VCaP (cell line): ENCODE measurements around the gene ETS1.

Experiments
- H3K27ac ChIP-seq: fragments of 450-650 bp; 2 replicates; pipeline ENCODE4 v1.5.1; 2017
- TF ChIP-seq, protein P1 (sequence below): fragments of 450-650 bp; conservative IDR thresholded peaks from 2 replicates; pipeline ENCODE4 v1.5.1; 2017; ENCODE audit warnings: mild to moderate bottlenecking, moderate library complexity

The ETS1 gene

DNA sequence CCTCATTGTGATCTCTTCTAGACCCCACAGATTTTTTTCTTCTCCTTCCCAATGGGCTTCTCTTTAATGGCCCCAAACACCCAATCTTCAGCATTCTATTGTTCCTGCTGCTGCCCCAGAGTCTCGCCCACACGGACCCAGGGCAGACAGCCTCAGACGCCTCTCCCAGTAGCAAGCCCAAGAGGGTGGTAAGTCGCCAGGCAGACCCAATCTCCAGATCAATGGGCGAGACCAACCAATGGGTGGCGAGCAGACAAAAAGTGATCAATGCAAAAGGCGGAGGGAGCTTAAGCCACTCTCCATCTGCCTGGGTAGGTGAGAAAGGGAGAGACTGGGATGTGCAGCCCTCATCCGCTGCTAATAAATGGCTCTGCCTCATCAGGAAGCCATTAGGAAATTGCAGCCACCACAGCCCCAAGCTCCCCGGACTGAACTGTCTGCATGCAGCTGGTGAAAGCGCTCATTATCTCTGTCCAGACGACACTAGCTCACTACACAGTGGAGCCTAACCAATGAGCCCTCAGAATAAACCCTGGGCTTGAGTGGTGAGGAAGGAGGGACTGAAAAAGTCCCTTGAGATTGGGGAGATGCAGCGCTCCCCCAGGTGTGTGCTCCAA, 81.8 kb downstream of the ETS1 start:
- H3K27ac ChIP-seq = no peak overlapping the region
- TF ChIP-seq, protein P1, sequence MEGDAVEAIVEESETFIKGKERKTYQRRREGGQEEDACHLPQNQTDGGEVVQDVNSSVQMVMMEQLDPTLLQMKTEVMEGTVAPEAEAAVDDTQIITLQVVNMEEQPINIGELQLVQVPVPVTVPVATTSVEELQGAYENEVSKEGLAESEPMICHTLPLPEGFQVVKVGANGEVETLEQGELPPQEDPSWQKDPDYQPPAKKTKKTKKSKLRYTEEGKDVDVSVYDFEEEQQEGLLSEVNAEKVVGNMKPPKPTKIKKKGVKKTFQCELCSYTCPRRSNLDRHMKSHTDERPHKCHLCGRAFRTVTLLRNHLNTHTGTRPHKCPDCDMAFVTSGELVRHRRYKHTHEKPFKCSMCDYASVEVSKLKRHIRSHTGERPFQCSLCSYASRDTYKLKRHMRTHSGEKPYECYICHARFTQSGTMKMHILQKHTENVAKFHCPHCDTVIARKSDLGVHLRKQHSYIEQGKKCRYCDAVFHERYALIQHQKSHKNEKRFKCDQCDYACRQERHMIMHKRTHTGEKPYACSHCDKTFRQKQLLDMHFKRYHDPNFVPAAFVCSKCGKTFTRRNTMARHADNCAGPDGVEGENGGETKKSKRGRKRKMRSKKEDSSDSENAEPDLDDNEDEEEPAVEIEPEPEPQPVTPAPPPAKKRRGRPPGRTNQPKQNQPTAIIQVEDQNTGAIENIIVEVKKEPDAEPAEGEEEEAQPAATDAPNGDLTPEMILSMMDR = no peak

DNA sequence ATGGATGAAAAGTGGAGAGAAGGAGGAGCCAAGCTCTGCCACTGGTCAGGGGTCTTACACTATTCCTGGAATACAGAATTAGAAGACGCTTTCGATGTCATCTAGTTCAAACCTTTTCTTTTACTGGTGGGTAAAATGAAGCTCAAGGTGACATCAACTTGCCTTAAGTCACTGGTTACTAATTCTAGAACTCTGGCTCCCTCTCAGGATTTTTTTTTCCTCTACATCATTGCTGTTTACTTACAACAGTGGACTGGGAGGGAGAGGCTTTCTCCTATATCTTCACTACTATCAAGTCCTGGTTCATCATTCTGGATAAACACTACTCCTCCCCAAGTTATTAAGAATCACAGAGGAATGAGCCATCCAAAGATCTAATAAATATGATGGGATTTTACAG, 82.9 kb downstream of the ETS1 start:
- TF ChIP-seq, protein P1 = no peak
- H3K27ac ChIP-seq = no peak overlapping the region

- H3K27ac ChIP-seq = no peak overlapping the region
Measured at GRCh38 chr11:128503245-128503991, 83.9 kb downstream of the ETS1 start.

GRCh38 chr11:128502726-128503125, 84.6 kb downstream of the ETS1 start:
- no peak overlapping the region for H3K27ac ChIP-seq
- TF ChIP-seq, protein P1 = no peak

More at GRCh38 chr11:128503245-128503991, 83.9 kb downstream of the ETS1 start:
- TF ChIP-seq, protein P1 = no peak

DNA sequence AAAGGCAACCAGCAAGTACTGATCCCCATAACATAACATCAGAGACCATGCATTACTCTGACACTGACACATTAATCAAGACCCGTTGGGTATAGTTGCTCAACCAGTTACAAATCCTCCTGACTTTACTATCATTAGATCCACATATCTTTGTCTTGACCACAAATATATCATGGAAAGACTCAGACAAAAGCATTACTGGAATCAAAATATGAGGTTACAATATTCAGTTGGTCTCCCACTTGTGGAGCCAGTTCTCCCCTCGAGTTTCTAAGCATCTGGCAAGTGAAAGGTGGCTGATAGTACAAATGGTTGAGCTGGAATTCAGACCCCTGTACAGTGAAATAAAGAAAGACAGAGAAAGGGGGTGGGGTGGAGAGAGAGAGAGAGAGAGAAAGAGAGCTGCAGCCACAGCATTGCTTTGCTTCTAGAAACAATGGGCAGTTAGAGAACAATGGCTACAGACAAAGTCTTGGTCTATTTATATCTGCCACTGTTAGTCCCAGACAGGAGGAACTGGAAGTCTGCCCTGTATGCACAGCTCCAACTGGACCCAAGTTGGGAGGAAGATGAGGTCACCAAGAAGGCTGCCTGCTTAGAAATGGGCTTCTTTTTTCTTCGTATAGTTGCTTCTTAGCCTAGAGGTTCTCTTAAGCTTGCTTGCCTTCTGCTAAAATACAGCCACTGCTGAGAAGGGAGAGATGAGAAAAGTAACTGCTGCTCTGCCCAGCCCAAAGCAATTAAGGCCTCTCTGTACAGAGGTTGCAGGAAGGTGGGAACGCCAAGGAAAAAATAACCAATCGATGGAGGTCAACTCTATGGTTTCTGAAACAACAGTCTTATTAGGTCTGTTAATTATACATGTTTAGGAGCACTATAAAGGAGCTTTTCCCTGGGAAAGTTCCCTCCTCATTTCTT, 85.5 kb downstream of the ETS1 start:
- H3K27ac ChIP-seq = no peak overlapping the region
- TF ChIP-seq, protein P1 = no peak

DNA sequence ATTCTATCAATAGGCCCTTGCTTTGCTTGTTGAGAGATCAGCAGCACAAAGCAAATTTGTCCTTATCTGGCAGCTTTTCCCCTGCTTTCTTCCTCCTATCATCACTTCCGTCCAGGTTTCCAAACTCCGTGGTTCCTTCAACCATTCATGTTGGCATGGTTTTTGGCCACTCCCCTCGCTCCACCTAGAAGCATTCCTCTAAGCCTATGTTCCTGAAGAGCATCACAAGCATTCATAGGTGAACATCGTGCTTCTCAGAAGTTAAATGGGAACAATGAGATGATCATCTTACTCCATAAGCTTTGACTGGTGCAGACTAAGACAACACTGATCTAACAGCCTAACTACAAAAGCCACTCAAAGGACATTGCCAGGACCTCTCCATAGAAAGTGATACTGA, 86.3 kb downstream of the ETS1 start:
- TF ChIP-seq, protein P1 = no peak
- no peak overlapping the region for H3K27ac ChIP-seq

GRCh38 chr11:128500493-128500892, 86.9 kb downstream of the ETS1 start:
- H3K27ac ChIP-seq = no peak overlapping the region
- TF ChIP-seq, protein P1 = no peak
